ENCODE data around the gene CPXM2. TPM values are rescaled to one million over a fixed set of nuclear protein-coding genes. Genes with fewer than 3 reads are reported as not detected.

The CPXM2 gene
- polyA plus RNA-seq, 3 donors = not detected

GRCh38 chr10:123748711-123749110, 142.9 kb downstream of the CPXM2 start:
- TF ChIP-seq CTCF (IDR thresholded peaks at IDR 0.05) = no peak
- WGBS (ENCODE audit: insufficient coverage) = 92% methylated on average over 11 of the region's 15 CpGs
- H4K20me1 ChIP-seq (ENCODE audit: insufficient read depth, low read length) = no peaks in the 10 kb centered on the region
- H3K9ac ChIP-seq (ENCODE audit: insufficient read depth, low read length, poor library complexity, severe bottlenecking) = no peak overlapping the region
- no peak overlapping the region for H3K4me3 ChIP-seq (replicated peaks in 1 of 3; ENCODE audit: low read depth in 2 of 3, low read length in 3 of 3)
- peaks cover 0 to 2% of the 10 kb centered on the region in 2 donors for H3K9me3 ChIP-seq (replicated peaks in 1 of 2; ENCODE audit: control insufficient read depth in 1 of 2, insufficient read depth in 1 of 2, low read length in 2 of 2)
- H3K79me2 ChIP-seq (ENCODE audit: insufficient read depth, low read length) = no peaks in the 10 kb centered on the region
- no peak overlapping the region for H3K4me2 ChIP-seq (replicated peaks; ENCODE audit: extremely low read depth, low read length, poor library complexity, severe bottlenecking)
- no peak overlapping the region for H3K27ac Mint-ChIP-seq
- H3K4me1 Mint-ChIP-seq = no peaks in the 10 kb centered on the region
- intact Hi-C loops (cut with micrococcal nuclease) = no loop called here
- no peaks in the 10 kb centered on the region for H3K4me1 ChIP-seq (ENCODE audit: control insufficient read depth in 1 of 2, insufficient read depth in 2 of 2, low read length in 2 of 2)
- no peak overlapping the region for H2AFZ ChIP-seq (ENCODE audit: insufficient read depth, low read depth, low read length, poor library complexity, severe bottlenecking)
- H3K9me3 Mint-ChIP-seq = peaks cover 0 to 7% (median 4%) of the 10 kb centered on the region in 7 donors
- H3K27ac ChIP-seq (ENCODE audit: low read depth in 1 of 2, low read length in 2 of 2) = no peak overlapping the region
- no peak for DNase-seq
- H3K27me3 Mint-ChIP-seq (ENCODE audit: low read depth in 3 of 3) = peaks cover 2 to 4% (median 4%) of the 10 kb centered on the region in 3 donors
- H3K36me3 Mint-ChIP-seq = no peaks in the 10 kb centered on the region
- no peaks in the 10 kb centered on the region for H3K36me3 ChIP-seq (replicated peaks in 1 of 2; ENCODE audit: control insufficient read depth in 1 of 2, insufficient read depth in 2 of 2, low read length in 2 of 2)
- no peaks in the 10 kb centered on the region for H3K27me3 ChIP-seq (ENCODE audit: control insufficient read depth in 2 of 2, insufficient read depth in 2 of 2, low read length in 2 of 2)
- H3K4me3 Mint-ChIP-seq = no peak overlapping the region

- no peak overlapping the region for H2AFZ ChIP-seq (ENCODE audit: insufficient read depth, low read depth, low read length, poor library complexity, severe bottlenecking)
- no peaks in the 10 kb centered on the region for H3K4me1 ChIP-seq (ENCODE audit: control insufficient read depth in 1 of 2, insufficient read depth in 2 of 2, low read length in 2 of 2)
- no peaks in the 10 kb centered on the region for H3K36me3 Mint-ChIP-seq
- no peaks in the 10 kb centered on the region for H3K27me3 ChIP-seq (ENCODE audit: control insufficient read depth in 2 of 2, insufficient read depth in 2 of 2, low read length in 2 of 2)
- peaks cover 0 to 7% (median 4%) of the 10 kb centered on the region in 7 donors for H3K9me3 Mint-ChIP-seq
- H3K27me3 Mint-ChIP-seq (ENCODE audit: low read depth in 3 of 3) = peaks cover 3 to 5% (median 3%) of the 10 kb centered on the region in 3 donors
- no peak overlapping the region for H3K4me2 ChIP-seq (replicated peaks; ENCODE audit: extremely low read depth, low read length, poor library complexity, severe bottlenecking)
- no peak overlapping the region for H3K27ac ChIP-seq (ENCODE audit: low read depth in 1 of 2, low read length in 2 of 2)
- H3K4me3 ChIP-seq (replicated peaks in 1 of 3; ENCODE audit: low read depth in 2 of 3, low read length in 3 of 3) = no peak overlapping the region
- DNase-seq = no peak
- intact Hi-C loops (cut with micrococcal nuclease) = no loop called here
- H3K79me2 ChIP-seq (ENCODE audit: insufficient read depth, low read length) = no peaks in the 10 kb centered on the region
- TF ChIP-seq CTCF (IDR thresholded peaks at IDR 0.05) = no peak
- H3K4me3 Mint-ChIP-seq = no peak overlapping the region
- peaks cover 0 to 2% of the 10 kb centered on the region in 2 donors for H3K9me3 ChIP-seq (replicated peaks in 1 of 2; ENCODE audit: control insufficient read depth in 1 of 2, insufficient read depth in 1 of 2, low read length in 2 of 2)
- no peaks in the 10 kb centered on the region for H3K36me3 ChIP-seq (replicated peaks in 1 of 2; ENCODE audit: control insufficient read depth in 1 of 2, insufficient read depth in 2 of 2, low read length in 2 of 2)
- H3K4me1 Mint-ChIP-seq = no peaks in the 10 kb centered on the region
- H3K27ac Mint-ChIP-seq = no peak overlapping the region
- no peak overlapping the region for H3K9ac ChIP-seq (ENCODE audit: insufficient read depth, low read length, poor library complexity, severe bottlenecking)
- 84% methylated on average over 2 of the region's 3 CpGs for whole genome bisulfite sequencing (ENCODE audit: insufficient coverage)
- H4K20me1 ChIP-seq (ENCODE audit: insufficient read depth, low read length) = no peaks in the 10 kb centered on the region
These were observed 144.2 kb downstream of the CPXM2 start for GRCh38 chr10:123747426-123747825.
